ENCODE measurements around the gene RAB4B. TPM values are rescaled to one million over a fixed set of nuclear protein-coding genes. Genes with fewer than 3 reads are reported as not detected.
A peak's percentile ranks its signal among the peaks of the same experiment; 100 is the strongest.
"Not testable (repeated sequence)": the region's sequence is repeated elsewhere in the genome, so short reads cannot be mapped to it uniquely, and the experiment has no call there.

The RAB4B gene
- total RNA-seq (2014; rRNA removed; shearing (Covaris generic)) = 21.4 and 28.5 TPM in 2 replicates

DNA sequence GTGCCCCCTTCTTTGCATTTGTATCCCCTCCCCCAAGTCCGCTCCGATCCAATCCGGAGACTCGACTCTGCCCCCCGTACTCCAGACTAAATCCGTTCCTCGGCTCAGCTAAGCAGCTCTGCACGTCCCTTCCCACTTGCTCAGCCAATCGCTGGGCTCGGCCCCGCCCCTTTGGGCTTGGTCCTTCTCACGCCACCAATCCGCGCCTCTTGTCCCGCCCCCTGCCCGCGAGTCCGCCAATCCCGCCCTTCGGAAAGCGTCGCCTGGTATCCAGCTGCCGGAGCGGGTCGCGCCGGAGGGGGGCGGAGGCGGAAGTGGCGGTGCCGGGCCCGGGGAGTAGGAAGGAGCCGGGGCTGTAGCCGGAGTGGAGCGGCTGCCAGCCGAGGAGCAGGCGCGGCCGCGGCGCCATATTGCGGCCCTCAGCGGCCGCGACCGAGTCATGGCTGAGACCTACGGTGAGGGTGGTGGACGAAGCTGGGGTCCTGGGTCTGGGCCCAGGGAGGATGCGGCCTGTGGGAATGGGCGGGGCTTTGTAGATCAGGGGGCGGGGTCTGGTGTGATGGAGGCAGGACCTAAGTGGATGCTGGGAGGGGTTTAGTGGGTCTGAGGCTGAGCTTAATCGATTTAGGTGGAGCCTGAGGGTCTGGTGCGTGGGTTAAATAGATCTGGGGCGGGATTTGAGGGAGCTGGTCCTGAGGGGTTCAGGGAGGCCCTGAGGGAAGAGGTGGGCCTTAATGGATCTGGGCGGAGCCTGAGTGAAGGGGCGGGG lies at the start of gene RAB4B:
TSS of gene RAB4B (plus strand) at position 311 of the 769 bp plus-strand sequence. CDS start at position 440, 129 bp downstream.
- Histone ChIP-seq H3K36me3 (no peaks in the 10 kb centered on the region), H3K27ac (peak within 1 kb of the TSS; percentile 78), H3K27me3 (replicated peaks) (no peaks in the 10 kb centered on the region), H3K9me3 (replicated peaks) (no peaks in the 10 kb centered on the region), H3K4me3 (peak within 1 kb of the TSS; percentile 70), H3K4me1 (replicated peaks) (peaks cover 13% of the 10 kb centered on the region)
- peak; percentile 100 for DNase-seq (ENCODE audit: low read depth in 1 of 2, low spot score in 2 of 2)

DNA sequence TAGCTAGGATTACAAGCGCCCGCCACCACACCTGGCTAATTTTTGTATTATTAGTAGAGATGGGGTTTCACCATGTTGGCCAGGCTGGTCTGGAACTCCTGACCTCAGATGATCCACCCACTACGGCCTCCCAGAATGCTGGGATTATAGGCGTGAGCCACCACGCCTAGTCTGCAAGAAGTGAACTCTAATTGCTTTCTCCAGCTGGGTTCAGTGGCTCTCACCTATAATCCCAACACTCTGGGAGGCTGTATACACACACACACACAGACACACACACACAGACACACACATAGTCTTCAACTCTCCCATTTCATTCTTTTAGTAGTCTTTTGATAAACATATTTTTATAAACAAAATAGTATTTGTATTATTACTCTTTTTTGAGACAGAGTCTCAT lies 48.0 kb upstream of the RAB4B start:
- not testable (repeated sequence) for H3K27ac ChIP-seq; DNase-seq (ENCODE audit: low read depth in 1 of 2, low spot score in 2 of 2); H3K27me3 ChIP-seq (replicated peaks); H3K9me3 ChIP-seq (replicated peaks); H3K4me1 ChIP-seq (replicated peaks); H3K4me3 ChIP-seq
- peaks cover 37% of the 10 kb centered on the region for H3K36me3 ChIP-seq

- not testable (repeated sequence) for DNase-seq (ENCODE audit: low read depth in 1 of 2, low spot score in 2 of 2); H3K9me3 ChIP-seq (replicated peaks); H3K4me1 ChIP-seq (replicated peaks); H3K4me3 ChIP-seq; H3K27ac ChIP-seq; H3K27me3 ChIP-seq (replicated peaks)
- peaks cover 40% of the 10 kb centered on the region for H3K36me3 ChIP-seq
Measured at GRCh38 chr19:40732304-40732703, 45.7 kb upstream of the RAB4B start.

DNA sequence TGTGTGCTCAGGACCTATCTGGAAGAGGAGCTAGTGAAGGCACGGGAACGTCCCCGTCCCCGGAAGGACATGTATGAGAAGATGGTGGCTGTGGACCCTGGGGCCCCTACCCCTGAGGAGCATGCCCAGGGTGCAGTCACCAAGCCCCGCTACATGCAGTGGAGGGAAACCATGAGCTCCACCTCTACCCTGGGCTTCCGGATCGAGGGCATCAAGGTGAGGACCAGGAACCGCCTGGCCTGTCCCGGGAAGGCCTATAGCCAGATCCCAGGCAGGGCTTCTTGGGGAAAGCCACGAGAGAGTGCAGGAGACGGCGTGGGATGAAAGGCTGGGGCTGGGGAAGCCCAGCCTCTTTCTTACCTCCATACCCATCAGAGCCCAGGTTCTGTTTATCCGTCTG lies 44.9 kb upstream of the RAB4B start:
- H3K27ac ChIP-seq = no peak overlapping the region
- peaks cover 38% of the 10 kb centered on the region for H3K36me3 ChIP-seq
- no peak overlapping the region for H3K4me3 ChIP-seq
- no peaks in the 10 kb centered on the region for H3K27me3 ChIP-seq (replicated peaks)
- H3K9me3 ChIP-seq (replicated peaks) = no peaks in the 10 kb centered on the region
- H3K4me1 ChIP-seq (replicated peaks) = no peaks in the 10 kb centered on the region
- no peak for DNase-seq (ENCODE audit: low read depth in 1 of 2, low spot score in 2 of 2)

DNA sequence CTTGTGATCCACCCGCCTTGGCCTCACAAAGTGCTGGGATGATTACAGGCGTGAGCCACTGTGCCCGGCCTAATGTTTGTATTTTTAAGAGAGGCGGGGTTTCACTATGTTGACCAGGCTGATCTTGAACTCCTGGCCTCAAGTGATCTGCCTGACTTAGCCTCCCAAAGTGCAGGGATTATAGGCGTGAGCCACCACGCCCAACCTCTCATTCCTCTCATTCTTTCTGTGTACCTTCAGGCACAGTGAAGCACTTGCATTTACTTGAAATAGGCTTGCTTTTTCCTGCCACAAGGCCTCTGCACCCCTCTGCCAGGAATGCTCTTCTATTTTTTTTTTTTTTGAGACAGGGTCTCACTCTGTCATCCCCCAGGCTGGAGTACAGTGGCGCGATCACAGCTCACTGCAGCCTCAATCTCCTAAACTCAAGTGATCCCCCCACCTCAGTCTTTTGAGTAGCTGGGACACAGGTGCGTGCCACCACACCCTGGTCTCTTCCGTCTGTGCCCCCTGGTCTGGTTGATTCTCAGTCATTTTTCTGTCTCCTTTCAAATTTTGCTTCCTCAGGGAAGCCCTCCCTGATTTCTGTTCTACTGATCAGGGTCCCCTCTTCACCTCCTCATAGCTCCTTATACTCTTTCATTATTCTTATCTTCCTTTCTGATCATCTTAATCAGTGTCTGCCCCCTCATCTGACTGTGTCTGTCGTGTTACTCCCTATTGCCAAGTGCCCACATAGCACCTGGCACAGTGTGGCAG lies 42.9 kb upstream of the RAB4B start:
- H3K36me3 ChIP-seq = peaks cover 40% of the 10 kb centered on the region
- no peaks in the 10 kb centered on the region for H3K9me3 ChIP-seq (replicated peaks)
- H3K4me3 ChIP-seq = no peak overlapping the region
- no peaks in the 10 kb centered on the region for H3K27me3 ChIP-seq (replicated peaks)
- DNase-seq (ENCODE audit: low read depth in 1 of 2, low spot score in 2 of 2) = no peak
- no peaks in the 10 kb centered on the region for H3K4me1 ChIP-seq (replicated peaks)
- H3K27ac ChIP-seq = no peak overlapping the region

DNA sequence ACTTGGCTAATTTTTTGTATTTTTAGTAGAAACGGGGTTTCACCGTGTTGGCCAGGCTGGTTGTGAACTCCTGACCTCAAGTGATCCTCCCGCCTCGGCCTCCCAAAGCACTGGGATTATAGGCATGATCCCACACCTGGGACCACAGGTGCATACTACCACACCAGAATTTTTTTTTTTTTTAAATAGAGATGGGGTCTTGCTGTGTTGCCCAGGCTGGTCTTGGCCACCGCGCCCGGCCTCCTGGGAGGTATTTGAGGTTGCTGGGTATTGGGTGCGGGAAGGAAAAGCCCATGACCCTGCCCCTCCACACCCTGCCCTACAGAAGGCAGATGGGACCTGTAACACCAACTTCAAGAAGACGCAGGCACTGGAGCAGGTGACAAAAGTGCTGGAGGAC lies 41.4 kb upstream of the RAB4B start:
- H3K9me3 ChIP-seq (replicated peaks) = no peaks in the 10 kb centered on the region
- H3K36me3 ChIP-seq = peaks cover 32% of the 10 kb centered on the region
- no peak overlapping the region for H3K4me3 ChIP-seq
- H3K27ac ChIP-seq = no peak overlapping the region
- H3K4me1 ChIP-seq (replicated peaks) = no peaks in the 10 kb centered on the region
- DNase-seq (ENCODE audit: low read depth in 1 of 2, low spot score in 2 of 2) = no peak
- H3K27me3 ChIP-seq (replicated peaks) = no peaks in the 10 kb centered on the region

DNA sequence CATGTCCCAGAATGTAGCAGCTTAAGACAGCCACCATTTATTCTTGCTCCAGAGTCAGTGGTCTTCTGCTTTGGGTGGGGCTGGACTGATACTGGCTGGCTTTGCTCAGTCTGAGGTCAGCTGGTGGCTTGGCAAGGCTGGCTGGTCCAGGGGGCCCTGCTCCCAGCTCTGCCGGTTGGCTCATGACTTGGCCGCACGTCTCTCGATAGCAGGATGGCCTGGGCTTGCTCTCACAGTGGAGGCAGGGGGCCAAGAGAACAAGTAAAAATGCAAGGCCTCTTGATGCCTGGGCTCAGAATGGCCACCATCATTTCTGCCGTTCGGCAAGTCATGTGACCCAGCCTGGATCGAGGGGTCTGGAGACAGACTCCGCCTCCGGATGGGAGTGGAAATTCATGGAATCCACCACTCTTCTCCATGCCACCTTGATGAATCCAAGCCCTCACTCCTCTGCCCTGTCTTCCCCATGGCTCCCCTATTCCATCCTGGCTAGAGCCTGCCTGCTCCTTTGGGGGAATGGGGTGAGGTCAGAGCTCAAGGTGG lies 40.9 kb upstream of the RAB4B start:
- H3K36me3 ChIP-seq = peaks cover 32% of the 10 kb centered on the region
- DNase-seq (ENCODE audit: low read depth in 1 of 2, low spot score in 2 of 2) = no peak

DNA sequence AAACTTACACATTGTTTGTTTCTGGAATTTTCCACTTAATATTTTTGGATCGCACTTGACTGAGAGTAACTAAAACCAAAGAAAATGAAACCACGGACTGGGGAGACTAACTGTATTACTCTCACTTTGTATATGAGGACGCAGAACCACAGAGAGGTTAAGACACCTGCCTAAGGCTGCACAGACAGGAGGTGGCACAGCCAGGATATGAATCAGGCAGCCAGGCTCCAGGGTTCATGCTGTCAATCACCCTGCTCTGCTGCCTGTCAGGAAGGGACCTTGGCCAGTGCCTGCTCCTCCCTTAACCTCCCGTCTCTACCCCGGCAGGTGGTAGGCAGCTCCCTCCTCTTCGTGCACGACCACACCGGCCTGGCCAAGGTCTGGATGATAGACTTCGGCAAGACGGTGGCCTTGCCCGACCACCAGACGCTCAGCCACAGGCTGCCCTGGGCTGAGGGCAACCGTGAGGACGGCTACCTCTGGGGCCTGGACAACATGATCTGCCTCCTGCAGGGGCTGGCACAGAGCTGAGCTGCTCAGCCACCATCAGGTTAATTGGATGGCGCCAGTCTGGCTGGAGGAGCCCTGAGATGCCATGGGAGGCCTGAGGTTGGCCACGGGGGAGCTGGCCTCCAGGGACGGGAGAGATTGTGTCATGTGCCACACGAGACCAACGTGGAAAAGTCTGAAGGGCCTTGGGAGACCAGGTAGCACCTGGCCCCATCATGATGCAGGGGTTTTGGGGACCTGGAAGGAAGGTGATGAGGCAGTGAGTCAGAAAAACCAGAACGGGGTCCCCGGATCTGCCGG lies 38.8 kb upstream of the RAB4B start:
- no peak overlapping the region for H3K4me3 ChIP-seq
- H3K36me3 ChIP-seq = peaks cover 22% of the 10 kb centered on the region
- no peak overlapping the region for H3K27ac ChIP-seq
- H3K27me3 ChIP-seq (replicated peaks) = no peaks in the 10 kb centered on the region
- H3K4me1 ChIP-seq (replicated peaks) = no peaks in the 10 kb centered on the region
- no peak for DNase-seq (ENCODE audit: low read depth in 1 of 2, low spot score in 2 of 2)
- no peaks in the 10 kb centered on the region for H3K9me3 ChIP-seq (replicated peaks)

More for the DNA sequence above, 40.9 kb upstream of the RAB4B start:
- H3K27ac ChIP-seq = no peak overlapping the region
- no peaks in the 10 kb centered on the region for H3K4me1 ChIP-seq (replicated peaks)
- no peak overlapping the region for H3K4me3 ChIP-seq
- no peaks in the 10 kb centered on the region for H3K27me3 ChIP-seq (replicated peaks)
- H3K9me3 ChIP-seq (replicated peaks) = no peaks in the 10 kb centered on the region

DNA sequence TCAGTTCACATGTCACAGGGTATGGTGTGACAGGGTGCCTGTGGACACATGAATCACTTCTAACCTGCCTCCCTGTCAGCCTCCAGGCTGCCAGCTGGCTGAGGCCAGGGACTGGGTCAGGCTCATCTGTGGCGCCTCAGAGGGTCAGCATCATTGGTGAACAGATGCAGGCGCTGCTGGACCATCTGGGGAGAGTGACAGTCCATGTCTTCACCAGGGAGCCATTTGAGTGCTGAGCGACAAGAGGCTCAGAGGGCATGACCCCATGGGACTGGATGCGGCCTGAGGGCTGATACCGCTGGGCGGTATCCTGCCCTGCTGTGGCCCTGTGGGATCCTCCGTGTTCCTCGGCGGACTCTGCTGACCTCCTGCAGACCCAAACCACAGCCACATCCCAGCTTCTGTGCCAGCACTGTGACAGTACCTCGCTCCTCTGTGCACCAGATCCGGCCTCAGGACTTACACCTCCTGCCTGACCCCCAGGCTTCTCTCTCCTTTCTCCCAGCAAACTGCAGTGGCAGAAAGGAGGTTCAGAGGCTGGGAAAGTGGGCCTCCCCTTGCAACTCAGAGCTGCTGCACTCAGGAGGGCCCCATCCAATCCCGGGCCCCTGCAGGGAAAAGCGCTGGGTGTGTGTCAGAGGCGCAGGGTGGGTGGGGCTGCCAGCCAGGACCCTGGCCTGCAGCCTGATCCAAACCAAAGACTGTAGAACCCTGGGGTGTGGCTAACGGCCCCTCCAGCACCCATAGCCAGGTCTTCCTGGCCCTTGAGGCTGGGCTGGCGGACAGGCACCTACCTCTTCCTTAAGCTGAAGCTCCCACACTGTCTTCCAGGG lies 38.0 kb upstream of the RAB4B start:
- Histone ChIP-seq H3K27ac (no peak overlapping the region), H3K4me3 (no peak overlapping the region), H3K27me3 (replicated peaks) (no peaks in the 10 kb centered on the region), H3K9me3 (replicated peaks) (no peaks in the 10 kb centered on the region), H3K4me1 (replicated peaks) (0 out of 2 replicates have a peak, but pooled peaks cover 2% of the 10 kb centered on the region), H3K36me3 (peaks cover 22% of the 10 kb centered on the region)
- DNase-seq (ENCODE audit: low read depth in 1 of 2, low spot score in 2 of 2) = no peak

GRCh38 chr19:40740747-40741146 lies 37.3 kb upstream of the RAB4B start:
- DNase-seq (ENCODE audit: low read depth in 1 of 2, low spot score in 2 of 2) = no peak
- Histone ChIP-seq H3K27ac (no peak overlapping the region), H3K36me3 (peaks cover 17% of the 10 kb centered on the region), H3K4me1 (replicated peaks) (peaks cover 8% of the 10 kb centered on the region; the same call in 1 of the 2 replicates), H3K9me3 (replicated peaks) (no peaks in the 10 kb centered on the region), H3K27me3 (replicated peaks) (no peaks in the 10 kb centered on the region), H3K4me3 (no peak overlapping the region)

DNA sequence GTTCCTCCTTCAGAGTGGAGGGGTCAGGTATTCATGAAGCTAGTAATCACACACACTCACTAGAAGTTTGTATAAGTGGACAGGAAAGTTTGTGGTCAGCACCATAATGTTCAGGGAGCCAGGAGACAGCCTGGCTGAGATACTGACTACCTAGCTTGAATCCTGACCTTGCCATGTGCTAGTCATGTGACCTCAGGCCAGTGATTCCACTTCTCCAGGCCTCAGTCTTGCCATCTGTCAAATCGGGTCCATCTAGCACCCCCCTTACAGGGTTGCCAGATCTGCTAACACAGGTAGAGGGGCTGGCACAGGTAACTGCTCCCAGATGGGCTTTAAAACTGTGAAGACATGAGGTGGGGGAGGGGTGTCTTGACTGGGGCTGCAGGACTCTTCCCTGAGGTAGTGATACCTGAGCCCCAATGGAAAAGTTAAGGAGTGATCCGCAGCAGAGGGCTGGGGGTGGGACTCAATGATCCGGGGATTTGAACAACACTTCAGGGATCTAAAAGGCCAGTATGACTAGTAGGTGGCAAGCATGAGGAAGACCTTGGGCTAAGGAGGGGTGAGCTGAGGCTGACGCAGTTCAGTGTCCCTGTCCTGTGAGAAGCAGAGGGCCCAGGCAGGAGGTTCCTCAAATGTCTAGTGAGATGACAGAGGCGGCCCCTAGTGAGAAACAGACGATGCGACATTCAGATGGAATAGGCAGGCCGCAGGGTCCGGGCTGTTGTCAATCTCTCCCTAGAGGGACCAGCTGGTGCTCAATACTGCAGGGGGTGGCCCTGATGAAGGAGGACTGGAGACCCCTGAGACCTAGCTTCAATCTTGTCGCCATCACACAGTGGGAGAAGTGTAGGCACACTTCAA lies 36.3 kb upstream of the RAB4B start:
- Histone ChIP-seq H3K27ac (no peak overlapping the region), H3K27me3 (replicated peaks) (no peaks in the 10 kb centered on the region), H3K4me3 (no peak overlapping the region), H3K9me3 (replicated peaks) (no peaks in the 10 kb centered on the region), H3K36me3 (peaks cover 16% of the 10 kb centered on the region), H3K4me1 (replicated peaks) (peaks cover 8% of the 10 kb centered on the region; the same call in 1 of the 2 replicates)
- no peak for DNase-seq (ENCODE audit: low read depth in 1 of 2, low spot score in 2 of 2)

GRCh38 chr19:40742477-40742876 lies 35.6 kb upstream of the RAB4B start:
- Histone ChIP-seq H3K4me3 (no peak overlapping the region), H3K27me3 (replicated peaks) (no peaks in the 10 kb centered on the region), H3K9me3 (replicated peaks) (no peaks in the 10 kb centered on the region), H3K27ac (no peak overlapping the region), H3K36me3 (peaks cover 11% of the 10 kb centered on the region), H3K4me1 (replicated peaks) (peaks cover 8% of the 10 kb centered on the region; the same call in 1 of the 2 replicates)
- no peak for DNase-seq (ENCODE audit: low read depth in 1 of 2, low spot score in 2 of 2)

Measured in SJSA1 (cell line).